Measurements from ENCODE around the gene THPO. TPM values are rescaled to one million over a fixed set of nuclear protein-coding genes. Genes with fewer than 3 reads are reported as not detected.

THPO gene
- total and polyA plus RNA-seq, 9 of the 15 experiments (the other 6 are each of a cell fraction or from before 2014, with no cell fraction given), result 0.11 to 1.1 (median 0.35) TPM; not detected in 1

DNA sequence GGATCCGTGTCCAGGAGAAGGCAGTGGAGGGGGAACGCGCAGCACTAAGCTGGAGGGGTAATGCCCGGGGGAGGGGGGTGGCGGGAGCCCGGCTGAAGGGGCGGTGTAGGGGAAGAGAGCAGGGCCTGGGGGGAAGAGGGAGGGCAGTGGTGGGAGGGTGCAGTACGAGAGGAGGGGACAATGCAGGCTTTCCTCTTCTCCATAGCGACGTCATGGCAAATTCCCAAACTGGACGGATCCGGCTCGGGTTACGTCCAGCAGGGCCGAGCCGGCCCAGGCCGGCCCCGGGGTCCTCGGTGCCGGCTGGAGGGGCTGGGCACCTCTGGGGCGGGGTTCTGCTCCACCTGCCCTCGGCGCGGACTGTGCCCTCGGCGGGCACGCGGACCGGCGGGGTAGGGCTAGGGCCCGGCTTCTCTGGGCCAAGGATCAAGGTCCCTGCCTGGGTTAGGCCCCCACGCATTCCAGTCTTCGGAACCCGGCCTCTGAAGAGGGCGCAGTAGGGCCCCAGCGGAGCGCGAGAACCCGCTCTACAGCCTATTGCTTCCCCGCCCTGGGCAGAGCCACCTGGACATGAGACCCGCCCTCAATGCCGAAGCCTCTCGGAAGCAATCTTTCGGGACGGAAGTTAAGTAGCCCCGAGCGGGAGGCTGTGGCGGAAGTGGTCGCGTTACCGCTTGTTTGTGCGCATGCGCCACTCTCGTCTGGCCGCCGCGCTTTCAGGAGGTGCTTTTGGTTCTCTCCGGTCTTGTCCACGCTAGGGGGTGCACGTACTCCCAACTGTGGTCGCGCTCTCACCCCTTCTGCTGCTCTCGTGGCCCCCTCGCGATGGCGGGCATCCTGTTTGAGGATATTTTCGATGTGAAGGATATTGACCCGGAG lies 15.1 kb downstream of the THPO start (continued):
- TF ChIP-seq GTF2A2 (tag; IDR thresholded peaks at IDR 0.05), result no peak
- peak; percentile 73 to 82 for TF ChIP-seq MAZ (CRISPR knock-in tag; conservative IDR thresholded peaks at IDR 0.05 in 1 of 2, IDR thresholded peaks at IDR 0.05 in 1 of 2)
- TF ChIP-seq, protein P1, sequence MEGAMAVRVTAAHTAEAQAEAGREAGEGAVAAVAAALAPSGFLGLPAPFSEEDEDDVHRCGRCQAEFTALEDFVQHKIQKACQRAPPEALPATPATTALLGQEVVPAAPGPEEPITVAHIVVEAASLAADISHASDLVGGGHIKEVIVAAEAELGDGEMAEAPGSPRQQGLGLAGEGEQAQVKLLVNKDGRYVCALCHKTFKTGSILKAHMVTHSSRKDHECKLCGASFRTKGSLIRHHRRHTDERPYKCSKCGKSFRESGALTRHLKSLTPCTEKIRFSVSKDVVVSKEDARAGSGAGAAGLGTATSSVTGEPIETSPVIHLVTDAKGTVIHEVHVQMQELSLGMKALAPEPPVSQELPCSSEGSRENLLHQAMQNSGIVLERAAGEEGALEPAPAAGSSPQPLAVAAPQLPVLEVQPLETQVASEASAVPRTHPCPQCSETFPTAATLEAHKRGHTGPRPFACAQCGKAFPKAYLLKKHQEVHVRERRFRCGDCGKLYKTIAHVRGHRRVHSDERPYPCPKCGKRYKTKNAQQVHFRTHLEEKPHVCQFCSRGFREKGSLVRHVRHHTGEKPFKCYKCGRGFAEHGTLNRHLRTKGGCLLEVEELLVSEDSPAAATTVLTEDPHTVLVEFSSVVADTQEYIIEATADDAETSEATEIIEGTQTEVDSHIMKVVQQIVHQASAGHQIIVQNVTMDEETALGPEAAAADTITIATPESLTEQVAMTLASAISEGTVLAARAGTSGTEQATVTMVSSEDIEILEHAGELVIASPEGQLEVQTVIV (CRISPR knock-in tag; IDR thresholded peaks at IDR 0.05; ENCODE audit: borderline replicate concordance), result no peak
- TF ChIP-seq NFE2 (IDR thresholded peaks at IDR 0.05; ENCODE audit: low read depth), result no peak
- TF ChIP-seq, protein P2, sequence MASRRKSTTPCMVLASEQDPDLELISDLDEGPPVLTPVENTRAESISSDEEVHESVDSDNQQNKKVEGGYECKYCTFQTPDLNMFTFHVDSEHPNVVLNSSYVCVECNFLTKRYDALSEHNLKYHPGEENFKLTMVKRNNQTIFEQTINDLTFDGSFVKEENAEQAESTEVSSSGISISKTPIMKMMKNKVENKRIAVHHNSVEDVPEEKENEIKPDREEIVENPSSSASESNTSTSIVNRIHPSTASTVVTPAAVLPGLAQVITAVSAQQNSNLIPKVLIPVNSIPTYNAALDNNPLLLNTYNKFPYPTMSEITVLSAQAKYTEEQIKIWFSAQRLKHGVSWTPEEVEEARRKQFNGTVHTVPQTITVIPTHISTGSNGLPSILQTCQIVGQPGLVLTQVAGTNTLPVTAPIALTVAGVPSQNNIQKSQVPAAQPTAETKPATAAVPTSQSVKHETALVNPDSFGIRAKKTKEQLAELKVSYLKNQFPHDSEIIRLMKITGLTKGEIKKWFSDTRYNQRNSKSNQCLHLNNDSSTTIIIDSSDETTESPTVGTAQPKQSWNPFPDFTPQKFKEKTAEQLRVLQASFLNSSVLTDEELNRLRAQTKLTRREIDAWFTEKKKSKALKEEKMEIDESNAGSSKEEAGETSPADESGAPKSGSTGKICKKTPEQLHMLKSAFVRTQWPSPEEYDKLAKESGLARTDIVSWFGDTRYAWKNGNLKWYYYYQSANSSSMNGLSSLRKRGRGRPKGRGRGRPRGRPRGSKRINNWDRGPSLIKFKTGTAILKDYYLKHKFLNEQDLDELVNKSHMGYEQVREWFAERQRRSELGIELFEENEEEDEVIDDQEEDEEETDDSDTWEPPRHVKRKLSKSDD (conservative IDR thresholded peaks at IDR 0.05; ENCODE audit: low read length), result no peak
- TF ChIP-seq, protein P3, sequence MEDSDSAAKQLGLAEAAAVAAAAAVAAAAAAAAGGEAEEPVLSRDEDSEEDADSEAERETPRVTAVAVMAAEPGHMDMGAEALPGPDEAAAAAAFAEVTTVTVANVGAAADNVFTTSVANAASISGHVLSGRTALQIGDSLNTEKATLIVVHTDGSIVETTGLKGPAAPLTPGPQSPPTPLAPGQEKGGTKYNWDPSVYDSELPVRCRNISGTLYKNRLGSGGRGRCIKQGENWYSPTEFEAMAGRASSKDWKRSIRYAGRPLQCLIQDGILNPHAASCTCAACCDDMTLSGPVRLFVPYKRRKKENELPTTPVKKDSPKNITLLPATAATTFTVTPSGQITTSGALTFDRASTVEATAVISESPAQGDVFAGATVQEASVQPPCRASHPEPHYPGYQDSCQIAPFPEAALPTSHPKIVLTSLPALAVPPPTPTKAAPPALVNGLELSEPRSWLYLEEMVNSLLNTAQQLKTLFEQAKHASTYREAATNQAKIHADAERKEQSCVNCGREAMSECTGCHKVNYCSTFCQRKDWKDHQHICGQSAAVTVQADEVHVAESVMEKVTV (CRISPR knock-in tag; IDR thresholded peaks at IDR 0.05), result peak; percentile 89
- no peak for TF ChIP-seq KLF13 (tag; IDR thresholded peaks at IDR 0.05; ENCODE audit: borderline replicate concordance, low read depth)
- TF ChIP-seq BMI1 (IDR thresholded peaks at IDR 0.05; ENCODE audit: low read length), result no peak
- TF ChIP-seq SAFB2 (IDR thresholded peaks at IDR 0.05; ENCODE audit: borderline replicate concordance, low read depth, low read length, severe bottlenecking), result no peak
- TF ChIP-seq RCOR1 (IDR thresholded peaks at IDR 0.05; ENCODE audit: borderline replicate concordance in 1 of 2, low read depth in 2 of 2, low read length in 2 of 2), result 0 out of 4 replicates have a peak, but pooled peaks of 1 of the 2 experiments have one; percentile 16
- peak; percentile 2; the same call in 1 of the 2 replicates for TF ChIP-seq JUND (IDR thresholded peaks at IDR 0.05; ENCODE audit: borderline replicate concordance, low read depth, low read length)
- TF ChIP-seq JUND (tag; IDR thresholded peaks at IDR 0.05; ENCODE audit: borderline replicate concordance, low read depth, low read length), result no peak
- TF ChIP-seq, protein P4, sequence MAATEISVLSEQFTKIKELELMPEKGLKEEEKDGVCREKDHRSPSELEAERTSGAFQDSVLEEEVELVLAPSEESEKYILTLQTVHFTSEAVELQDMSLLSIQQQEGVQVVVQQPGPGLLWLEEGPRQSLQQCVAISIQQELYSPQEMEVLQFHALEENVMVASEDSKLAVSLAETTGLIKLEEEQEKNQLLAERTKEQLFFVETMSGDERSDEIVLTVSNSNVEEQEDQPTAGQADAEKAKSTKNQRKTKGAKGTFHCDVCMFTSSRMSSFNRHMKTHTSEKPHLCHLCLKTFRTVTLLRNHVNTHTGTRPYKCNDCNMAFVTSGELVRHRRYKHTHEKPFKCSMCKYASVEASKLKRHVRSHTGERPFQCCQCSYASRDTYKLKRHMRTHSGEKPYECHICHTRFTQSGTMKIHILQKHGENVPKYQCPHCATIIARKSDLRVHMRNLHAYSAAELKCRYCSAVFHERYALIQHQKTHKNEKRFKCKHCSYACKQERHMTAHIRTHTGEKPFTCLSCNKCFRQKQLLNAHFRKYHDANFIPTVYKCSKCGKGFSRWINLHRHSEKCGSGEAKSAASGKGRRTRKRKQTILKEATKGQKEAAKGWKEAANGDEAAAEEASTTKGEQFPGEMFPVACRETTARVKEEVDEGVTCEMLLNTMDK (IDR thresholded peaks at IDR 0.05; ENCODE audit: borderline replicate concordance, insufficient read depth, low read depth, low read length, poor library complexity, severe bottlenecking), result peak; percentile 91
- no peak; the same call in 1 of the 2 replicates for TF ChIP-seq NCOA1 (IDR thresholded peaks at IDR 0.05; ENCODE audit: low read depth)

Measured in K562 (cell line).